KMS-11 (cell line): Measurements from ENCODE around the gene SH3GL2.
A peak's percentile ranks its signal among the peaks of the same experiment; 100 is the strongest.

ENCODE experiments used
- H2AFZ ChIP-seq: fragments of 200-600 bp; sonication (generic); 2 replicates; pipeline ENCODE4 v1.6.1; 2016; ENCODE audit warnings: antibody characterized with exemption, mixed run types, low read depth
- H3K27ac ChIP-seq: fragments of 200-600 bp; sonication (generic); 2 replicates; pipeline ENCODE4 v1.6.1; 2016; ENCODE audit warnings: mild to moderate bottlenecking, mixed run types
- H3K27me3 ChIP-seq: fragments of 200-600 bp; sonication (generic); 2 replicates; pipeline ENCODE4 v1.6.1; 2017; ENCODE audit warnings: mild to moderate bottlenecking, low read depth, mixed run types, moderate library complexity; ENCODE audit not compliant: insufficient read depth
- H3K36me3 ChIP-seq: fragments of 200-600 bp; sonication (generic); 2 replicates; pipeline ENCODE4 v1.6.1; 2017; ENCODE audit warnings: mild to moderate bottlenecking, mixed run types; ENCODE audit not compliant: insufficient read depth
- H3K4me1 ChIP-seq: fragments of 200-600 bp; sonication (generic); 2 replicates; pipeline ENCODE4 v1.6.1; 2016; ENCODE audit warnings: mild to moderate bottlenecking, low read depth, mixed run types; ENCODE audit not compliant: poor library complexity, severe bottlenecking
- H3K4me2 ChIP-seq: fragments of 200-600 bp; sonication (generic); 2 replicates; pipeline ENCODE4 v1.7.0; 2016; ENCODE audit warnings: mild to moderate bottlenecking, mixed run types
- H3K4me3 ChIP-seq: fragments of 200-600 bp; sonication (generic); IDR thresholded peaks from 2 replicates; pipeline ENCODE4 v1.6.1; 2017; ENCODE audit warnings: low read depth, low read length, mixed read lengths; ENCODE audit not compliant: insufficient read depth
- H3K79me2 ChIP-seq: fragments of 200-600 bp; sonication (generic); 2 replicates; pipeline ENCODE4 v1.6.1; 2016; ENCODE audit warnings: low read depth, mixed run types; ENCODE audit not compliant: insufficient read depth
- H3K9ac ChIP-seq: fragments of 200-600 bp; sonication (generic); 2 replicates; pipeline ENCODE4 v1.6.1; 2016; ENCODE audit warnings: mild to moderate bottlenecking, mixed run types
- H4K20me1 ChIP-seq: fragments of 200-600 bp; sonication (generic); 2 replicates; pipeline ENCODE4 v1.6.1; 2016; ENCODE audit warnings: mild to moderate bottlenecking, mixed run types; ENCODE audit not compliant: insufficient read depth
- TF ChIP-seq, protein P1 (sequence below): fragments of 200-600 bp; sonication (generic); conservative IDR thresholded peaks from 2 replicates; pipeline ENCODE4 v1.6.1; 2017; ENCODE audit warnings: low read depth, mild to moderate bottlenecking, antibody characterized with exemption, low read length, moderate library complexity, mixed read lengths

SH3GL2 gene

DNA sequence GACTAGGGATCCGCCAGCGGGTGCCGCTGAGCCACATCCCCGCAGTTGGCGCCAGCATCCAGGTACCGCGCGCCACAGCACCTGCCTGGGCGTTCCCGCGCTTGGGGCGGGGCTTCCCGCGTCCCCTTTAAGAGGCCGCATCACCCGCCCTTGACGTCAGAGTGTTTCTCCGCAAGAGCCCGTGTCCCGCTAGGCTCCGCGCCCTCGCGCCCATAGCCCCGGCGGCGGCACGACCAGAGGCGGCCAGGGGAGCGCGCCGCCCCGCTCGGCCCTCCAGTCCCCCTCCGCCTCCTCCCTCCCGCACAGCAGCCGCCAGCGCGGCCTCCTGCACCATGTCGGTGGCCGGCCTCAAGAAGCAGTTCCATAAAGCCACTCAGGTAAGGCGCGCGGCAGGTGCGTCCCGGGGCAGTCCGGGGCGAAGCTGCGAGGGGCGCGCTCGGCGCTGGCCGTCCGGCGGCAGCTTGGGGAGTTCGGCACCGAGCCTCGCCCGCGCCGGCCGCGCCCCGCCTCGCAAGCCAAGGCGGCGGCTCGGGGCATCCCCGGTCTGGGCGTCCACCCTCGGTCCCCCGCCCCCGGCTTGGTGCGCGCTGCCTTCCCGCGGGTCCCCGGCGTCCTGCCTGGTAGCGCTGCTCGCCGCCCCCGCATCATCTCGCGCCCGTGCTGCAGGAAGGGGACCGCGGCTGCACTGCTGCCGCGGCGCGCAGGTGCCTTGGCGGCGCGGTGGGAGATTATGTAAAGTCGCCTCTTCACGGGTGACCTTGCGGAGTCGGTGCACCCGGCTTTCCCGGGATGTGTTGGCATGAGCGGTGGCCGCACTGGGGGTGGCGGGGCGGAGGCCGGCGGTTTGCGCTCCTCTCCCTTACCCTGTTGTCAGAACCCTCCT, at the start of gene SH3GL2:
TSS of gene SH3GL2 (plus strand) at position 156 of the 883 bp plus-strand sequence.
- no peaks in the 10 kb centered on the region for H3K27me3 ChIP-seq
- H3K4me1 ChIP-seq, result peaks cover 4% of the 10 kb centered on the region
- no peaks in the 10 kb centered on the region for H3K79me2 ChIP-seq
- peak within 1 kb of the TSS; percentile 60 for H3K4me2 ChIP-seq
- H3K27ac ChIP-seq, result no peak within 1 kb of the TSS
- H3K4me3 ChIP-seq, result no peak within 1 kb of the TSS
- H3K9ac ChIP-seq, result peak within 1 kb of the TSS; percentile 37; the same call in 1 of the 2 replicates
- TF ChIP-seq, protein P1, sequence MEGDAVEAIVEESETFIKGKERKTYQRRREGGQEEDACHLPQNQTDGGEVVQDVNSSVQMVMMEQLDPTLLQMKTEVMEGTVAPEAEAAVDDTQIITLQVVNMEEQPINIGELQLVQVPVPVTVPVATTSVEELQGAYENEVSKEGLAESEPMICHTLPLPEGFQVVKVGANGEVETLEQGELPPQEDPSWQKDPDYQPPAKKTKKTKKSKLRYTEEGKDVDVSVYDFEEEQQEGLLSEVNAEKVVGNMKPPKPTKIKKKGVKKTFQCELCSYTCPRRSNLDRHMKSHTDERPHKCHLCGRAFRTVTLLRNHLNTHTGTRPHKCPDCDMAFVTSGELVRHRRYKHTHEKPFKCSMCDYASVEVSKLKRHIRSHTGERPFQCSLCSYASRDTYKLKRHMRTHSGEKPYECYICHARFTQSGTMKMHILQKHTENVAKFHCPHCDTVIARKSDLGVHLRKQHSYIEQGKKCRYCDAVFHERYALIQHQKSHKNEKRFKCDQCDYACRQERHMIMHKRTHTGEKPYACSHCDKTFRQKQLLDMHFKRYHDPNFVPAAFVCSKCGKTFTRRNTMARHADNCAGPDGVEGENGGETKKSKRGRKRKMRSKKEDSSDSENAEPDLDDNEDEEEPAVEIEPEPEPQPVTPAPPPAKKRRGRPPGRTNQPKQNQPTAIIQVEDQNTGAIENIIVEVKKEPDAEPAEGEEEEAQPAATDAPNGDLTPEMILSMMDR, result no peak
- no peaks in the 10 kb centered on the region for H4K20me1 ChIP-seq
- no peaks in the 10 kb centered on the region for H3K36me3 ChIP-seq
- H2AFZ ChIP-seq, result peak within 1 kb of the TSS; percentile 85

DNA sequence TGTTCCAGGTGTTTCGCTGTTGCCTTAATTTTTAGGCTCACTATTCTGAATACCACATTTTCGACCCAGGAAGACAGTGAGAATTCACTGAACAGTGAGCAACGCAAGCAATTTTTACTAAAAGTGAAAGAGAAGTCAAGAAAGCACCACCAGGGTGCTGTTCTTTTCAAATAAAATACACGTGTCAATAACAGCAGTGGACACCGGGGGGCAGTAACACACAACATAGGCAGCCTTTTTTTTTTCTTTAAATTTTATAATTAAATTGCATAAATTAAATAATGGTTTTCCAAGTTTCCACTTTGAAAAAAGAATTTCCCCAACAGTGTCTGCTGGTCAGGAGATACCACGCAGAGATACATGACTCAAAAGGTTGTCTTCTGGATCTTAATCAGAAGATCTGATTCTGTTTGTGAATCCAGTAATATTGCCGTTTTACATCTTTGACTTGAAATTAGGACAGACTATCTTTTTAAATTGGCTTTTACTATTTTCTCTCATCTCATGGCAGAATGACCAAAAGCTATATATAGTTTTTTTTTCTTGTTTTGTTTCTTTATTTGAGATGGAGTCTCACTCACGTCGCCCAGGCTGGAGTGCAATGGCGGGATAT, 47.1 kb upstream of the SH3GL2 start:
- Histone ChIP-seq H3K9ac (peak overlapping the region; percentile 18; the same call in 1 of the 2 replicates), H3K4me2 (peak overlapping the region; percentile 66), H3K4me3 (no peak overlapping the region), H3K36me3 (no peaks in the 10 kb centered on the region), H3K27ac (no peak overlapping the region; the same call in 1 of the 2 replicates), H2AFZ (peak overlapping the region; percentile 61), H3K27me3 (no peaks in the 10 kb centered on the region), H3K79me2 (no peaks in the 10 kb centered on the region), H3K4me1 (peaks cover 9% of the 10 kb centered on the region), H4K20me1 (no peaks in the 10 kb centered on the region)
- TF ChIP-seq, protein P1, result peak; percentile 83

DNA sequence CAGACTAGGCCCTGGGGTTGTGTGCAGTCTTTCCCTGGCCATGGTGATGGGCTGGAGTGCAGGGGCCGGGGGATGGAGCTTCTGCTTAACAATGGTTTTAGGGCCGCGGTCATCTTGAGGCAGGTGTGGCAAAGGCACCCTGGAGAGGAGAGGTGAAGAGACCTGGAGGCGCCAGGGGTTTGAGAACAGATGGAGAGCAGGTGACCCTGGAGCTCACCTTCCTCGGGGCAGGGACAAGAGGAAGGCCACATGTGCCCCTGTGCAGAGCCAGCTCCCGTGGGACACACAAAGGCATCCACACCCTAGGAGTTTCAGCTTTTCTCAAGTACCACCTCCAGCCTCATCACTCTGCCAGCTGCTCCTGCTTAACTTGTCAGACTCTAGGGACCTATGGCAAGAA, 46.4 kb upstream of the SH3GL2 start:
- Histone ChIP-seq H3K36me3 (no peaks in the 10 kb centered on the region), H4K20me1 (no peaks in the 10 kb centered on the region), H3K4me3 (no peak overlapping the region), H3K4me2 (no peak overlapping the region), H3K27me3 (no peaks in the 10 kb centered on the region), H3K27ac (no peak overlapping the region), H3K79me2 (no peaks in the 10 kb centered on the region), H3K9ac (no peak overlapping the region), H2AFZ (no peak overlapping the region), H3K4me1 (peaks cover 9% of the 10 kb centered on the region)
- TF ChIP-seq, protein P1, result no peak

DNA sequence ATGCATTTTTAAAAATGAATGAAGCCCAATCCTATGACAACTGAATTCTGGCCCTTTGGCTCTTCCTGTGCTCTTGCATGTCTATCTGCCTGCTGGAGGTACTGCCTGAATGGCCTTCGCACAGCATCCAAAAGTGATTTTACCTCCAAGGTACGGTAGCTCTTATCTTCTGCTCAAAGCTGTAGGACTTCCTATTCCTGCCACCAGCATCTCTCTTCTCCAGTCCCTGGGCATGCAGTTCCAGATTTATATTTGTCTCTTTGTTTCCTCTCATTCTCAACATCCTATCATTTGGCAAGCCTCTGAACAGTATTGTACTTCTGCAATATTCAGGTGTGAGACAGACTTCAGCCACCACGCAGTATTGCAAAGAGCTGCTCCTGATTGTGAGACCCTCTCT, 43.7 kb upstream of the SH3GL2 start:
- Histone ChIP-seq H3K36me3 (no peaks in the 10 kb centered on the region), H3K4me1 (peaks cover 9% of the 10 kb centered on the region), H3K4me3 (no peak overlapping the region), H2AFZ (no peak overlapping the region), H3K9ac (no peak overlapping the region), H3K79me2 (no peaks in the 10 kb centered on the region), H3K27me3 (no peaks in the 10 kb centered on the region), H4K20me1 (no peaks in the 10 kb centered on the region), H3K27ac (no peak overlapping the region), H3K4me2 (no peak overlapping the region)
- TF ChIP-seq, protein P1, result no peak
